Measurements from ENCODE around the gene SLC16A5. TPM values are rescaled to one million over a fixed set of nuclear protein-coding genes. Genes with fewer than 3 reads are reported as not detected.

Gene SLC16A5
- total and polyA plus RNA-seq, 10 of the 15 experiments (the other 5 are each of a cell fraction or from before 2014, with no cell fraction given), result 0.03 to 3.1 (median 0.96) TPM

DNA sequence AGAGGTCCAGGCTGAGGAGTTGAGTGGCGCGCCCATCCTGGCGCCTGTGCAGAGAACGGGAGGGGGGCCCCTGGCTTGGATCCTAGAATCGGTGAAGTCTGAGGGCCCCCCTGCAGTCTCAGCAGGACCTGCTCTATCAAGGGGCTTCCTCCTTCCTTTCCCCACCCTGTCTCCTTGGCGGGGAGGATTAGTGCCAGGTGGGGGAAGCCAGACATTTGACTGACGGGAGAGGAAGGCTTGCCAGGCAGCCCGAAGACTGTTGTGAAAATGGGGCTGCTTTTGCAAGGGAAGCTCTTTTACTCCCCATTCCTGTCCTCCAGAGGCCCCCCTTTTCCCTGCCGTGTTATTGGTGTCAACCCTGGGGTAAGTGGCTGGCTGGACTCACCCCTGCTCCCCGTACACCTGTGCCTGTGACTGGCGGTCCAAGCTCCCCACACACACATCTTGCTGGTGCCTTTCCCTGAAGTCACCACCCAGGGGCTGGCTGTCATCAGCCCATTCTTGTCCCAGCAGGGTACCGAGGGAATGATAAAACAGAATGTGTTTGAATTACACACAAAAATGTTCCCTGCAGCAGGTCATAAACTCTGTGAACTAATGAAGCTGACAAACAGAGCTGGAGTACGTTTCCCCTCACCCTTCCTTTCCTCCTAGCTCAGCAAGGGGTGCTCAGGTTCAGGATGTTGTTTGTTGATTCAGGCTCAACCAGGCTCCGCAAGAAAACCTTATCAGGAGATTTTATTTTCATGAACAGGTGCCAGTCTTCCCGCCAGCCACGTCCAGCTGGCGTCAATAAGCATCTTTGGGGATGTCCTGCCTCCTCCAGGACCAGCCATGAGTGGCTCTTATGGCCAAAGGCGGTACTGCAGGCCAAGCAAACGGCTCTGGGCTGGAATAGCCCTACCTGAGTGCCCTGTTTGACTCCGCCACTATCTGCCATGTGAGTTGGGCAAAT is 17.6 kb downstream of the SLC16A5 start (continued):
- TF ChIP-seq, protein P1, sequence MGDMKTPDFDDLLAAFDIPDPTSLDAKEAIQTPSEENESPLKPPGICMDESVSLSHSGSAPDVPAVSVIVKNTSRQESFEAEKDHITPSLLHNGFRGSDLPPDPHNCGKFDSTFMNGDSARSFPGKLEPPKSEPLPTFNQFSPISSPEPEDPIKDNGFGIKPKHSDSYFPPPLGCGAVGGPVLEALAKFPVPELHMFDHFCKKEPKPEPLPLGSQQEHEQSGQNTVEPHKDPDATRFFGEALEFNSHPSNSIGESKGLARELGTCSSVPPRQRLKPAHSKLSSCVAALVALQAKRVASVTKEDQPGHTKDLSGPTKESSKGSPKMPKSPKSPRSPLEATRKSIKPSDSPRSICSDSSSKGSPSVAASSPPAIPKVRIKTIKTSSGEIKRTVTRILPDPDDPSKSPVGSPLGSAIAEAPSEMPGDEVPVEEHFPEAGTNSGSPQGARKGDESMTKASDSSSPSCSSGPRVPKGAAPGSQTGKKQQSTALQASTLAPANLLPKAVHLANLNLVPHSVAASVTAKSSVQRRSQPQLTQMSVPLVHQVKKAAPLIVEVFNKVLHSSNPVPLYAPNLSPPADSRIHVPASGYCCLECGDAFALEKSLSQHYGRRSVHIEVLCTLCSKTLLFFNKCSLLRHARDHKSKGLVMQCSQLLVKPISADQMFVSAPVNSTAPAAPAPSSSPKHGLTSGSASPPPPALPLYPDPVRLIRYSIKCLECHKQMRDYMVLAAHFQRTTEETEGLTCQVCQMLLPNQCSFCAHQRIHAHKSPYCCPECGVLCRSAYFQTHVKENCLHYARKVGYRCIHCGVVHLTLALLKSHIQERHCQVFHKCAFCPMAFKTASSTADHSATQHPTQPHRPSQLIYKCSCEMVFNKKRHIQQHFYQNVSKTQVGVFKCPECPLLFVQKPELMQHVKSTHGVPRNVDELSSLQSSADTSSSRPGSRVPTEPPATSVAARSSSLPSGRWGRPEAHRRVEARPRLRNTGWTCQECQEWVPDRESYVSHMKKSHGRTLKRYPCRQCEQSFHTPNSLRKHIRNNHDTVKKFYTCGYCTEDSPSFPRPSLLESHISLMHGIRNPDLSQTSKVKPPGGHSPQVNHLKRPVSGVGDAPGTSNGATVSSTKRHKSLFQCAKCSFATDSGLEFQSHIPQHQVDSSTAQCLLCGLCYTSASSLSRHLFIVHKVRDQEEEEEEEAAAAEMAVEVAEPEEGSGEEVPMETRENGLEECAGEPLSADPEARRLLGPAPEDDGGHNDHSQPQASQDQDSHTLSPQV (IDR thresholded peaks at IDR 0.05), result no peak
- TF ChIP-seq, protein P2, sequence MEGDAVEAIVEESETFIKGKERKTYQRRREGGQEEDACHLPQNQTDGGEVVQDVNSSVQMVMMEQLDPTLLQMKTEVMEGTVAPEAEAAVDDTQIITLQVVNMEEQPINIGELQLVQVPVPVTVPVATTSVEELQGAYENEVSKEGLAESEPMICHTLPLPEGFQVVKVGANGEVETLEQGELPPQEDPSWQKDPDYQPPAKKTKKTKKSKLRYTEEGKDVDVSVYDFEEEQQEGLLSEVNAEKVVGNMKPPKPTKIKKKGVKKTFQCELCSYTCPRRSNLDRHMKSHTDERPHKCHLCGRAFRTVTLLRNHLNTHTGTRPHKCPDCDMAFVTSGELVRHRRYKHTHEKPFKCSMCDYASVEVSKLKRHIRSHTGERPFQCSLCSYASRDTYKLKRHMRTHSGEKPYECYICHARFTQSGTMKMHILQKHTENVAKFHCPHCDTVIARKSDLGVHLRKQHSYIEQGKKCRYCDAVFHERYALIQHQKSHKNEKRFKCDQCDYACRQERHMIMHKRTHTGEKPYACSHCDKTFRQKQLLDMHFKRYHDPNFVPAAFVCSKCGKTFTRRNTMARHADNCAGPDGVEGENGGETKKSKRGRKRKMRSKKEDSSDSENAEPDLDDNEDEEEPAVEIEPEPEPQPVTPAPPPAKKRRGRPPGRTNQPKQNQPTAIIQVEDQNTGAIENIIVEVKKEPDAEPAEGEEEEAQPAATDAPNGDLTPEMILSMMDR (IDR thresholded peaks at IDR 0.05 in 2 of 3, conservative IDR thresholded peaks at IDR 0.05 in 1 of 3; ENCODE audit: control insufficient read depth in 2 of 3, extremely low read depth in 1 of 3, insufficient read depth in 1 of 3, low read depth in 3 of 3, low read length in 3 of 3), result peak; percentile 66 to 88 (median 77)
- TF ChIP-seq, protein P3, sequence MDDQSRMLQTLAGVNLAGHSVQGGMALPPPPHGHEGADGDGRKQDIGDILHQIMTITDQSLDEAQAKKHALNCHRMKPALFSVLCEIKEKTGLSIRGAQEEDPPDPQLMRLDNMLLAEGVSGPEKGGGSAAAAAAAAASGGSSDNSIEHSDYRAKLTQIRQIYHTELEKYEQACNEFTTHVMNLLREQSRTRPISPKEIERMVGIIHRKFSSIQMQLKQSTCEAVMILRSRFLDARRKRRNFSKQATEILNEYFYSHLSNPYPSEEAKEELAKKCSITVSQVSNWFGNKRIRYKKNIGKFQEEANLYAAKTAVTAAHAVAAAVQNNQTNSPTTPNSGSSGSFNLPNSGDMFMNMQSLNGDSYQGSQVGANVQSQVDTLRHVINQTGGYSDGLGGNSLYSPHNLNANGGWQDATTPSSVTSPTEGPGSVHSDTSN (IDR thresholded peaks at IDR 0.05; ENCODE audit: insufficient replicate concordance, low read depth, low read length), result no peak
- TF ChIP-seq, protein P4, sequence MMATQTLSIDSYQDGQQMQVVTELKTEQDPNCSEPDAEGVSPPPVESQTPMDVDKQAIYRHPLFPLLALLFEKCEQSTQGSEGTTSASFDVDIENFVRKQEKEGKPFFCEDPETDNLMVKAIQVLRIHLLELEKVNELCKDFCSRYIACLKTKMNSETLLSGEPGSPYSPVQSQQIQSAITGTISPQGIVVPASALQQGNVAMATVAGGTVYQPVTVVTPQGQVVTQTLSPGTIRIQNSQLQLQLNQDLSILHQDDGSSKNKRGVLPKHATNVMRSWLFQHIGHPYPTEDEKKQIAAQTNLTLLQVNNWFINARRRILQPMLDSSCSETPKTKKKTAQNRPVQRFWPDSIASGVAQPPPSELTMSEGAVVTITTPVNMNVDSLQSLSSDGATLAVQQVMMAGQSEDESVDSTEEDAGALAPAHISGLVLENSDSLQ (IDR thresholded peaks at IDR 0.05), result no peak
- TF ChIP-seq, protein P5, sequence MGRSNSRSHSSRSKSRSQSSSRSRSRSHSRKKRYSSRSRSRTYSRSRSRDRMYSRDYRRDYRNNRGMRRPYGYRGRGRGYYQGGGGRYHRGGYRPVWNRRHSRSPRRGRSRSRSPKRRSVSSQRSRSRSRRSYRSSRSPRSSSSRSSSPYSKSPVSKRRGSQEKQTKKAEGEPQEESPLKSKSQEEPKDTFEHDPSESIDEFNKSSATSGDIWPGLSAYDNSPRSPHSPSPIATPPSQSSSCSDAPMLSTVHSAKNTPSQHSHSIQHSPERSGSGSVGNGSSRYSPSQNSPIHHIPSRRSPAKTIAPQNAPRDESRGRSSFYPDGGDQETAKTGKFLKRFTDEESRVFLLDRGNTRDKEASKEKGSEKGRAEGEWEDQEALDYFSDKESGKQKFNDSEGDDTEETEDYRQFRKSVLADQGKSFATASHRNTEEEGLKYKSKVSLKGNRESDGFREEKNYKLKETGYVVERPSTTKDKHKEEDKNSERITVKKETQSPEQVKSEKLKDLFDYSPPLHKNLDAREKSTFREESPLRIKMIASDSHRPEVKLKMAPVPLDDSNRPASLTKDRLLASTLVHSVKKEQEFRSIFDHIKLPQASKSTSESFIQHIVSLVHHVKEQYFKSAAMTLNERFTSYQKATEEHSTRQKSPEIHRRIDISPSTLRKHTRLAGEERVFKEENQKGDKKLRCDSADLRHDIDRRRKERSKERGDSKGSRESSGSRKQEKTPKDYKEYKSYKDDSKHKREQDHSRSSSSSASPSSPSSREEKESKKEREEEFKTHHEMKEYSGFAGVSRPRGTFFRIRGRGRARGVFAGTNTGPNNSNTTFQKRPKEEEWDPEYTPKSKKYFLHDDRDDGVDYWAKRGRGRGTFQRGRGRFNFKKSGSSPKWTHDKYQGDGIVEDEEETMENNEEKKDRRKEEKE (IDR thresholded peaks at IDR 0.05), result no peak
- TF ChIP-seq MTA3 (IDR thresholded peaks at IDR 0.05; ENCODE audit: borderline replicate concordance, low read length) (no peak), SMC3 (IDR thresholded peaks at IDR 0.05; ENCODE audit: borderline replicate concordance, low read length) (peak; percentile 32; the same call in 1 of the 2 replicates), ATF7 (IDR thresholded peaks at IDR 0.05; ENCODE audit: low read depth) (no peak), EGR1 (IDR thresholded peaks at IDR 0.05; ENCODE audit: borderline replicate concordance in 1 of 2, low read depth in 2 of 2, low read length in 2 of 2) (no peak), NFYB (IDR thresholded peaks at IDR 0.05; ENCODE audit: insufficient read depth, low read depth, low read length) (no peak)
- TF ChIP-seq, protein P6, sequence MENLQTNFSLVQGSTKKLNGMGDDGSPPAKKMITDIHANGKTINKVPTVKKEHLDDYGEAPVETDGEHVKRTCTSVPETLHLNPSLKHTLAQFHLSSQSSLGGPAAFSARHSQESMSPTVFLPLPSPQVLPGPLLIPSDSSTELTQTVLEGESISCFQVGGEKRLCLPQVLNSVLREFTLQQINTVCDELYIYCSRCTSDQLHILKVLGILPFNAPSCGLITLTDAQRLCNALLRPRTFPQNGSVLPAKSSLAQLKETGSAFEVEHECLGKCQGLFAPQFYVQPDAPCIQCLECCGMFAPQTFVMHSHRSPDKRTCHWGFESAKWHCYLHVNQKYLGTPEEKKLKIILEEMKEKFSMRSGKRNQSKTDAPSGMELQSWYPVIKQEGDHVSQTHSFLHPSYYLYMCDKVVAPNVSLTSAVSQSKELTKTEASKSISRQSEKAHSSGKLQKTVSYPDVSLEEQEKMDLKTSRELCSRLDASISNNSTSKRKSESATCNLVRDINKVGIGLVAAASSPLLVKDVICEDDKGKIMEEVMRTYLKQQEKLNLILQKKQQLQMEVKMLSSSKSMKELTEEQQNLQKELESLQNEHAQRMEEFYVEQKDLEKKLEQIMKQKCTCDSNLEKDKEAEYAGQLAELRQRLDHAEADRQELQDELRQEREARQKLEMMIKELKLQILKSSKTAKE (IDR thresholded peaks at IDR 0.05; ENCODE audit: low read depth, poor library complexity, severe bottlenecking), result no peak
